Neural cell (in vitro differentiated cells): ENCODE data around the gene RBM19. TPM values are rescaled to one million over a fixed set of nuclear protein-coding genes. Genes with fewer than 3 reads are reported as not detected.

Experiments
- H2AFZ ChIP-seq: fragments of 200-600, 300-800 bp; sonication (generic), shearing (Covaris generic); 2 replicates; pipeline ENCODE4 v1.6.0; 2014; ENCODE audit warnings: low read depth, mild to moderate bottlenecking, antibody characterized with exemption, low read length, moderate library complexity
- H3F3A ChIP-seq: fragments of 200-600 bp; shearing (Covaris generic); 2 replicates; pipeline ENCODE4 v1.6.1; 2016; ENCODE audit warnings: mild to moderate bottlenecking, moderate library complexity, mixed read lengths, antibody characterized with exemption, low read length; ENCODE audit not compliant: insufficient read depth, poor library complexity, severe bottlenecking
- H3K27ac ChIP-seq: fragments of 200-600, 300-800 bp; sonication (generic), shearing (Covaris generic); 2 replicates; pipeline ENCODE4 v1.5.1; 2014; ENCODE audit warnings: mild to moderate bottlenecking, low read length, moderate library complexity
- H3K27me3 ChIP-seq: fragments of 300-800, 200-600 bp; sonication (generic), shearing (Covaris generic); 2 replicates; pipeline ENCODE4 v1.6.0; 2014; ENCODE audit warnings: mild to moderate bottlenecking, low read depth, low read length, moderate library complexity; ENCODE audit not compliant: insufficient read depth
- H3K36me3 ChIP-seq: fragments of 300-800, 200-600 bp; sonication (generic), shearing (Covaris generic); 2 replicates; pipeline ENCODE4 v1.5.1; 2014; ENCODE audit warnings: mild to moderate bottlenecking, antibody characterized with exemption, low read length, moderate library complexity; ENCODE audit not compliant: insufficient read depth
- H3K4me2 ChIP-seq: fragments of 300-800, 200-600 bp; sonication (generic), shearing (Covaris generic); 2 replicates; pipeline ENCODE4 v1.6.0; 2014; ENCODE audit warnings: mild to moderate bottlenecking, low read length
- H3K4me3 ChIP-seq: fragments of 300-800, 200-600 bp; sonication (generic), shearing (Covaris generic); 2 replicates; pipeline ENCODE4 v1.5.1; 2014; ENCODE audit warnings: mild to moderate bottlenecking, low read length, moderate library complexity
- H3K79me2 ChIP-seq: fragments of 200-600 bp; shearing (Covaris generic); replicated peaks from 2 replicates; pipeline ENCODE4 v1.6.0; 2014; ENCODE audit warnings: mild to moderate bottlenecking, low read length, moderate library complexity; ENCODE audit not compliant: insufficient read depth
- H3K9ac ChIP-seq: fragments of 300-800, 200-600 bp; sonication (generic), shearing (Covaris generic); 2 replicates; pipeline ENCODE4 v1.6.1; 2016; ENCODE audit warnings: mild to moderate bottlenecking, low read length, mixed read lengths
- H3K9me2 ChIP-seq: fragments of 200-600 bp; shearing (Covaris generic); 2 replicates; pipeline ENCODE4 v1.6.1; 2016; ENCODE audit warnings: mild to moderate bottlenecking, low read length, mixed read lengths; ENCODE audit not compliant: insufficient read depth
- H3K9me3 ChIP-seq: fragments of 200-600, 300-800 bp; sonication (generic), shearing (Covaris generic); 2 replicates; pipeline ENCODE4 v1.6.1; 2016; ENCODE audit warnings: mild to moderate bottlenecking, mixed run types, low read length, moderate library complexity, mixed read lengths
- H4K20me1 ChIP-seq: fragments of 200-600 bp; shearing (Covaris generic); 2 replicates; pipeline ENCODE4 v1.6.1; 2016; ENCODE audit warnings: mild to moderate bottlenecking, mixed run types; ENCODE audit not compliant: insufficient read depth
- CTCF ChIP-seq: fragments of 450-650 bp; IDR thresholded peaks from 2 replicates; pipeline ENCODE4 v1.5.1; 2014; ENCODE audit warnings: antibody characterized with exemption, mild to moderate bottlenecking, moderate library complexity; ENCODE audit not compliant: poor library complexity, severe bottlenecking
- EP300 ChIP-seq: fragments of 450-650 bp; conservative IDR thresholded peaks from 2 replicates; pipeline ENCODE4 v1.6.1; 2014; ENCODE audit warnings: antibody characterized with exemption, mild to moderate bottlenecking, moderate library complexity; ENCODE audit not compliant: poor library complexity, severe bottlenecking
- EZH2 ChIP-seq: fragments of 200-600, 300-800 bp; shearing (Covaris generic), sonication (generic); IDR thresholded peaks from 2 replicates; pipeline ENCODE4 v1.6.1; 2014; ENCODE audit warnings: antibody characterized with exemption, low read length, borderline replicate concordance, mild to moderate bottlenecking; ENCODE audit not compliant: insufficient read depth, poor library complexity, severe bottlenecking
- MXI1 ChIP-seq: fragments of 450-650 bp; conservative IDR thresholded peaks from 2 replicates; pipeline ENCODE4 v1.6.1; 2014; ENCODE audit warnings: antibody characterized with exemption, mild to moderate bottlenecking; ENCODE audit not compliant: poor library complexity, severe bottlenecking
- POLR2AphosphoS5 ChIP-seq: IDR thresholded peaks from 2 replicates; pipeline ENCODE4 v1.6.1; 2012
- RAD21 ChIP-seq: fragments of 450-650 bp; conservative IDR thresholded peaks from 2 replicates; pipeline ENCODE4 v1.6.1; 2014; ENCODE audit warnings: antibody characterized with exemption, mild to moderate bottlenecking, moderate library complexity
- REST ChIP-seq: IDR thresholded peaks from 2 replicates; pipeline ENCODE4 v1.6.1; 2012; ENCODE audit warnings: borderline replicate concordance
- SMC3 ChIP-seq: fragments of 450-650 bp; conservative IDR thresholded peaks from 2 replicates; pipeline ENCODE4 v1.6.1; 2014; ENCODE audit warnings: antibody characterized with exemption, mild to moderate bottlenecking, moderate library complexity; ENCODE audit not compliant: poor library complexity
- TAF1 ChIP-seq: IDR thresholded peaks from 2 replicates; pipeline ENCODE4 v1.6.1; 2012; ENCODE audit warnings: low read depth
- polyA plus RNA-seq: library from polyadenylated mRNA; depleted of rRNA; stranded (reverse); fragments of >200 nt; gene quantifications from 2 replicates; pipeline ENCODE4 v1.2.3, GENCODE V29; 2014

The RBM19 gene
- polyA plus RNA-seq, 1 donor from 2014 or later: 14.2 TPM

- Histone ChIP-seq H3F3A (peaks cover 5% of the 10 kb centered on the region), H3K9me3 (no peaks in the 10 kb centered on the region), H3K4me2 (no peak overlapping the region), H3K27ac (no peak overlapping the region), H2AFZ (no peak overlapping the region), H4K20me1 (no peaks in the 10 kb centered on the region), H3K9me2 (no peaks in the 10 kb centered on the region), H3K27me3 (no peaks in the 10 kb centered on the region), H3K9ac (no peak overlapping the region), H3K36me3 (no peaks in the 10 kb centered on the region), H3K79me2 (no peaks in the 10 kb centered on the region), H3K4me3 (no peak overlapping the region)
- TF ChIP-seq REST (no peak), RAD21 (no peak), CTCF (no peak), TAF1 (no peak), EZH2 (no peak), SMC3 (no peak), EP300 (no peak), MXI1 (no peak), POLR2AphosphoS5 (no peak)
Measured at GRCh38 chr12:113800201-113800600, 165.9 kb downstream of the RBM19 start.

GRCh38 chr12:113798552-113798951 lies 167.6 kb downstream of the RBM19 start:
- H2AFZ ChIP-seq: no peak overlapping the region
- TF ChIP-seq EP300 (no peak), TAF1 (no peak), SMC3 (no peak), POLR2AphosphoS5 (no peak)
- peaks cover 5% of the 10 kb centered on the region for H3F3A ChIP-seq
- no peaks in the 10 kb centered on the region for H3K36me3 ChIP-seq
- no peak overlapping the region for H3K27ac ChIP-seq
- H3K27me3 ChIP-seq: no peaks in the 10 kb centered on the region
- H3K79me2 ChIP-seq: no peaks in the 10 kb centered on the region
- no peak overlapping the region for H3K4me2 ChIP-seq
- H3K9me2 ChIP-seq: no peaks in the 10 kb centered on the region
- no peaks in the 10 kb centered on the region for H4K20me1 ChIP-seq
- no peak overlapping the region for H3K9ac ChIP-seq
- no peaks in the 10 kb centered on the region for H3K9me3 ChIP-seq
- no peak overlapping the region for H3K4me3 ChIP-seq

- Histone ChIP-seq H3K36me3 (no peaks in the 10 kb centered on the region), H3K9ac (peak overlapping the region; percentile 21), H3K27me3 (no peaks in the 10 kb centered on the region), H4K20me1 (no peaks in the 10 kb centered on the region), H3K79me2 (no peaks in the 10 kb centered on the region), H3F3A (peaks cover 5% of the 10 kb centered on the region), H3K27ac (peak overlapping the region; percentile 93), H3K9me2 (no peaks in the 10 kb centered on the region), H3K4me2 (no peak overlapping the region), H3K4me3 (no peak overlapping the region), H2AFZ (no peak overlapping the region), H3K9me3 (no peaks in the 10 kb centered on the region)
- TF ChIP-seq TAF1: no peak
- no peak for TF ChIP-seq CTCF
- TF ChIP-seq POLR2AphosphoS5: no peak
- no peak for TF ChIP-seq MXI1
- no peak for TF ChIP-seq REST
- TF ChIP-seq EP300: no peak
- no peak for TF ChIP-seq RAD21
- no peak for TF ChIP-seq EZH2
- no peak for TF ChIP-seq SMC3
Measured at GRCh38 chr12:113797535-113797868, 168.6 kb downstream of the RBM19 start.
